MCF 10A (cell line): Measurements from ENCODE around the gene DDX18. TPM values are rescaled to one million over a fixed set of nuclear protein-coding genes. Genes with fewer than 3 reads are reported as not detected.
"Not testable (repeated sequence)": the region's sequence is repeated elsewhere in the genome, so short reads cannot be mapped to it uniquely, and the experiment has no call there.

Source experiments
- BruUV-seq: library from RNA; stranded (reverse); fragments of 400-500 nt; replicated peaks from 2 replicates; lab custom pipeline; 2021; lab: Mats Ljungman, UMichigan
- CTCF ChIA-PET: fragments of 300-600 bp; sonication (Branson Sonifier 250); formaldehyde crosslinking; extraction: SDS; loops from one replicate; lab custom pipeline; 2021; ENCODE audit warnings: antibody characterized with exemption, inconsistent platforms; lab: Yijun Ruan, JAX
- POLR2A ChIA-PET: fragments of 300-600, 350-650 bp; sonication (Branson Sonifier 250); formaldehyde crosslinking; extraction: SDS; loops from one replicate; lab custom pipeline; 2020; ENCODE audit warnings: antibody characterized with exemption, inconsistent platforms; lab: Yijun Ruan, JAX
- DNase-seq: peaks from one replicate; pipeline ENCODE4 v3.0.0-alpha.2; 2018; ENCODE audit not compliant: unreplicated experiment
- H3K27ac Mint-ChIP-seq: one replicate; pipeline ENCODE4 v1.8.0; 2022; ENCODE audit warnings: mild to moderate bottlenecking, low read depth, mixed read lengths; ENCODE audit not compliant: unreplicated experiment
- H3K27me3 Mint-ChIP-seq: one replicate; pipeline ENCODE4 v1.8.0; 2022; ENCODE audit warnings: mixed read lengths; ENCODE audit not compliant: insufficient read depth, unreplicated experiment
- H3K36me3 Mint-ChIP-seq: one replicate; pipeline ENCODE4 v1.8.0; 2022; ENCODE audit warnings: mild to moderate bottlenecking, moderate library complexity, mixed read lengths; ENCODE audit not compliant: insufficient read depth, unreplicated experiment
- H3K4me1 Mint-ChIP-seq: one replicate; pipeline ENCODE4 v1.8.0; 2022; ENCODE audit warnings: mixed read lengths; ENCODE audit not compliant: insufficient read depth, unreplicated experiment
- H3K4me3 Mint-ChIP-seq: one replicate; pipeline ENCODE4 v1.8.0; 2022; ENCODE audit warnings: mild to moderate bottlenecking, moderate library complexity, mixed read lengths; ENCODE audit not compliant: unreplicated experiment
- H3K9me3 Mint-ChIP-seq: one replicate; pipeline ENCODE4 v1.8.0; 2022; ENCODE audit warnings: mixed read lengths; ENCODE audit not compliant: unreplicated experiment
- CTCF ChIP-seq: fragments of 200-600 bp; IDR thresholded peaks from one replicate; pipeline ENCODE4 v1.8.0; 2022; ENCODE audit warnings: antibody characterized with exemption, mild to moderate bottlenecking; ENCODE audit not compliant: unreplicated experiment
- intact Hi-C: fragments of 100-400 bp; cut with micrococcal nuclease; formaldehyde crosslinking; loops from 2 replicates; pipeline ENCODE4 v1.14.1; 2022
- total RNA-seq: library from RNA; stranded (reverse); gene quantifications from 2 replicates; pipeline ENCODE4 v1.2.3, GENCODE V29; 2022

The DDX18 gene
- total RNA-seq, 1 experiment from 2014 or later, result 101 TPM

- ChIA-PET POLR2A (no interaction called here), CTCF (interaction anchor here (0.7 kb wide), 1 partner anchor 178 kb away, joined by 3 read pairs; no protein-coding TSS in a partner anchor)
- Mint-ChIP-seq H3K4me3 (no peak overlapping the region), H3K27ac (no peak overlapping the region), H3K4me1 (no peaks in the 10 kb centered on the region), H3K36me3 (peaks cover 98% of the 10 kb centered on the region), H3K9me3 (no peaks in the 10 kb centered on the region), H3K27me3 (no peaks in the 10 kb centered on the region)
- DNase-seq, result no peak
- intact Hi-C loops, result no loop called here
- no TSS peak for BruUV-seq
- TF ChIP-seq CTCF, result no peak
Observed at GRCh38 chr2:117825437-117825836, 10.9 kb downstream of the DDX18 start.

GRCh38 chr2:117827464-117827863 is 13.0 kb downstream of the DDX18 start:
- BruUV-seq, DNase-seq, H3K27me3 Mint-ChIP-seq, H3K4me1 Mint-ChIP-seq, H3K9me3 Mint-ChIP-seq, POLR2A ChIA-PET, intact Hi-C loops, CTCF ChIA-PET, H3K4me3 Mint-ChIP-seq, H3K27ac Mint-ChIP-seq: not testable (repeated sequence)
- H3K36me3 Mint-ChIP-seq, result peaks cover 97% of the 10 kb centered on the region

DNA sequence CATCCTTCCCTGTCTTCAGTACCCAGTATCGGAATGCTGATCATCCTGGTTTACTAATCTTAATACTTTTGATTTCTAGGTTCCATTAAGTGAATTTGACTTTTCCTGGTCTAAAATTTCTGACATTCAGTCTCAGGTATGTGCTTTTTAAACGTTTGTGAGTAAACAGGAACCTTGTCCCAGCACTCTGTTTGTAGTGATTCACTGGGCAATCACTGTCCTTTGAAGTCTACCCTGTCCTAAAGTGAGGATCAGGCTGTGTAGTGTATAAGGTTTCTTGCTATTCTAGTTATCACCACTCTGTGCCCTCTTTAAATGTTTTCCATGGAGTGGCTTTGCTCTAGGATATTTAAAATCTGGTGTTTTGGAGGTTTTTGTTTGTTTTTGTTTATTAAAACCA is 14.4 kb downstream of the DDX18 start:
- CTCF ChIA-PET, result interaction anchor here (1.0 to 2.4 kb wide), 2 partner anchors 14 to 16 kb away, joined by 3 to 8 read pairs; partner anchors contain the start of gene DDX18
- Mint-ChIP-seq H3K9me3 (no peaks in the 10 kb centered on the region), H3K4me3 (no peak overlapping the region), H3K36me3 (peaks cover 97% of the 10 kb centered on the region), H3K27ac (no peak overlapping the region), H3K27me3 (no peaks in the 10 kb centered on the region), H3K4me1 (no peaks in the 10 kb centered on the region)
- BruUV-seq, result no TSS peak
- intact Hi-C loops, result no loop called here
- no peak for DNase-seq
- TF ChIP-seq CTCF, result no peak
- POLR2A ChIA-PET, result no interaction called here

GRCh38 chr2:117832332-117832731 is 17.8 kb downstream of the DDX18 start:
- ChIA-PET POLR2A (no interaction called here), CTCF (interaction anchor here (2.1 kb wide), 1 partner anchor 18 kb away, joined by 7 read pairs; the partner anchor contains the start of gene DDX18)
- no peak for DNase-seq
- no peaks in the 10 kb centered on the region for H3K27me3 Mint-ChIP-seq
- TF ChIP-seq CTCF, result no peak
- peaks cover 74% of the 10 kb centered on the region for H3K36me3 Mint-ChIP-seq
- H3K4me3 Mint-ChIP-seq, result no peak overlapping the region
- no peaks in the 10 kb centered on the region for H3K9me3 Mint-ChIP-seq
- H3K4me1 Mint-ChIP-seq, result no peaks in the 10 kb centered on the region
- H3K27ac Mint-ChIP-seq, result no peak overlapping the region
- intact Hi-C loops, result no loop called here
- BruUV-seq, result no TSS peak
